Tibial artery (tissue), 4 donors: ENCODE data around the gene ELAC1.

Source experiments
- DNase-seq, 2 donors: peaks; one replicate each; pipeline ENCODE4 v3.0.0-alpha.2; 2019
- H3K27ac ChIP-seq, 2 donors: fragments of 200-600 bp; sonication (generic) in 1 of 2; 1 replicate in 1 of 2; 2 replicates in 1 of 2; pipeline ENCODE4 v1.5.1; 2018 to 2019; ENCODE audit warnings: mild to moderate bottlenecking in 1 of 2
- H3K27me3 ChIP-seq, 2 donors: fragments of 200-600 bp; sonication (generic) in 1 of 2; one replicate each; pipeline versions ENCODE4 v1.5.1 to v1.6.0; 2016 to 2019
- H3K36me3 ChIP-seq, 3 donors: fragments of 200-600 bp; sonication (generic) in 2 of 3; one replicate each; pipeline ENCODE4 v1.5.1; 2016 to 2019; ENCODE audit warnings: mild to moderate bottlenecking in 2 of 3
- H3K4me1 ChIP-seq, 4 donors: fragments of 200-600 bp; sonication (generic) in 2 of 4; 1 replicate in 3 of 4; 2 replicates in 1 of 4; pipeline ENCODE4 v1.5.1; 2016 to 2019
- H3K4me3 ChIP-seq, 2 donors: fragments of 200-600 bp; sonication (generic) in 1 of 2; 1 replicate in 1 of 2; 2 replicates in 1 of 2; pipeline ENCODE4 v1.5.1; 2018 to 2019; ENCODE audit warnings: mild to moderate bottlenecking in 2 of 2
- H3K9me3 ChIP-seq, 3 donors: fragments of 200-600 bp; sonication (generic) in 1 of 3; one replicate each; pipeline ENCODE4 v1.5.1; 2016 to 2019
- CTCF ChIP-seq, 2 experiments: fragments of 200-600 bp in 1 of 2; fragments of 450-650 bp in 1 of 2; IDR thresholded peaks; one replicate each; pipeline ENCODE4 v1.5.1; 2017 to 2019; ENCODE audit warnings: antibody characterized with exemption in 2 of 2, mild to moderate bottlenecking in 1 of 2, moderate library complexity in 1 of 2
- intact Hi-C: fragments of 100-400 bp; cut with DNase I; formaldehyde crosslinking; loops from one replicate; pipeline ENCODE4 v1.15.0; 2023; ENCODE audit warnings: low total_unique reads

Gene ELAC1

DNA sequence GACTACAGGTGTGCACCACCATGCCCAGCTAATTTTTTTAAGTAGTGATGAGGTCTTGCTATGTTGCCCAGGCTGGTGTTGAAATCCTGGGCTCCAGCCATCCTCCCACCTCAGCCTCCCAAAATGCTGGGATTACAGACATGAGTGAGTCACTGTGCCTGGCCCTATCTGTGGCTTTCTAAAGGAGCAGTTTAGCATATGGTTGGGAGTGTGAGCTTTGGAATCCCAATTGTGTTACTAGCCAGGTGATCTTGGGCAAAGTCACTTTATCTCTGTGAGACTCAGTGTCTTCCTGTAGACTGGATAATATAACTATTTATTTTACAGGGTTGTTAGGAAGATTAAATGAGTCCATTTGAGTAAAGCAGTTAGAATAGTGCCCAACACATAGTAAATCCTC is 42.4 kb downstream of the ELAC1 start:
- Histone ChIP-seq H3K9me3 (no peaks in the 10 kb centered on the region), H3K36me3 (no peaks in the 10 kb centered on the region), H3K27me3 (no peaks in the 10 kb centered on the region), H3K4me3 (no peak overlapping the region), H3K27ac (no peak overlapping the region), H3K4me1 (no peaks in the 10 kb centered on the region)
- intact Hi-C loops = no loop called here
- DNase-seq = no peak
- no peak for TF ChIP-seq CTCF (IDR thresholded peaks at IDR 0.05)

- intact Hi-C loops = no loop called here
- Histone ChIP-seq H3K4me3 (no peak overlapping the region), H3K9me3 (no peaks in the 10 kb centered on the region), H3K27me3 (no peaks in the 10 kb centered on the region), H3K4me1 (no peaks in the 10 kb centered on the region), H3K36me3 (no peaks in the 10 kb centered on the region), H3K27ac (no peak overlapping the region)
- no peak for TF ChIP-seq CTCF (IDR thresholded peaks at IDR 0.05)
- DNase-seq = no peak
These were observed 43.9 kb downstream of the ELAC1 start for GRCh38 chr18:51011709-51012108.

DNA sequence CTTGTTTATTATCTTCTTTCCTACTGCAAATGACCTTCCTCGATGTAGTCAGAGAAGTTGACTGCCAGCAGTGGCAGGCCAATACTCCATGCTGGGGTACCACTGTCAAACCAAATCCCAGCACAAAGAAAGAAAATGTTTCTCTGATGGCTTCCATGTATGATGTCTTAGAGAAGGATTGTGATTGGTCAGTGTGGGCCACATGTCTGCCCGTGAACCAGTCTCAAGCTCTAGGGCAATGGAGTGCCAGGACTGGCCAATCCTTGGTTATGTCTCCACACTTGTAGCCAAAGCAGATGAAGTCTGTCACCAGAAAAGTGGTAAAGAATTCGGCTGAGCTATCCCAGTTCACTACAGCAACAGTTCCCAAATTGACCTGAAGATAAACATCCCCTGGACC is 44.6 kb downstream of the ELAC1 start:
- intact Hi-C loops = no loop called here

GRCh38 chr18:51013259-51013658 is 45.4 kb downstream of the ELAC1 start:
- intact Hi-C loops = no loop called here
- no peak for TF ChIP-seq CTCF (IDR thresholded peaks at IDR 0.05)

More for the DNA sequence above, 44.6 kb downstream of the ELAC1 start:
- TF ChIP-seq CTCF (IDR thresholded peaks at IDR 0.05) = no peak
- Histone ChIP-seq H3K27ac (no peak overlapping the region), H3K27me3 (no peaks in the 10 kb centered on the region), H3K4me3 (no peak overlapping the region), H3K36me3 (no peaks in the 10 kb centered on the region), H3K9me3 (no peaks in the 10 kb centered on the region), H3K4me1 (no peaks in the 10 kb centered on the region)
- no peak for DNase-seq

GRCh38 chr18:51017140-51017879 is 49.5 kb downstream of the ELAC1 start:
- no peaks in the 10 kb centered on the region for H3K9me3 ChIP-seq
- H3K36me3 ChIP-seq = peaks cover 0 to 18% (median 4%) of the 10 kb centered on the region in 3 donors
- no peaks in the 10 kb centered on the region for H3K4me1 ChIP-seq
- no peak overlapping the region for H3K27ac ChIP-seq
- intact Hi-C loops = no loop called here
- TF ChIP-seq CTCF (IDR thresholded peaks at IDR 0.05) = no peak
- no peak for DNase-seq
- H3K4me3 ChIP-seq = no peak overlapping the region
- no peaks in the 10 kb centered on the region for H3K27me3 ChIP-seq

More at GRCh38 chr18:51013259-51013658, 45.4 kb downstream of the ELAC1 start:
- H3K36me3 ChIP-seq = no peaks in the 10 kb centered on the region
- no peaks in the 10 kb centered on the region for H3K4me1 ChIP-seq
- H3K9me3 ChIP-seq = no peaks in the 10 kb centered on the region
- DNase-seq = no peak
- H3K27me3 ChIP-seq = no peaks in the 10 kb centered on the region
- H3K27ac ChIP-seq = no peak overlapping the region
- H3K4me3 ChIP-seq = no peak overlapping the region
